HepG2 (cell line): Measurements from ENCODE around the gene GDF2.

Experiments
- CBX2 ChIP-seq, 2 experiments: fragments of 200-600 bp in 1 of 2; sonication (generic); formaldehyde crosslinking in 1 of 2; IDR thresholded peaks; 2 replicates each; pipeline versions ENCODE4 v1.7.0 to v1.8.1; 2018 to 2022; ENCODE audit warnings: low read depth in 2 of 2, low read length in 1 of 2, mild to moderate bottlenecking in 1 of 2, missing genetic modification reagents in 1 of 2
- DNMT3B ChIP-seq: conservative IDR thresholded peaks from 2 replicates; pipeline ENCODE4 v1.6.1; 2016; ENCODE audit warnings: missing biosample characterization, control low read depth
- ETV6 ChIP-seq: sonication (generic); formaldehyde crosslinking; conservative IDR thresholded peaks from 2 replicates; pipeline ENCODE4 v1.4.0; 2020; ENCODE audit warnings: missing genetic modification reagents
- NAIF1 ChIP-seq: sonication (generic); formaldehyde crosslinking; IDR thresholded peaks from 2 replicates; pipeline ENCODE4 v1.5.0; 2020; ENCODE audit warnings: mild to moderate bottlenecking, missing genetic modification reagents, borderline replicate concordance
- NFE2L2 ChIP-seq: fragments of 150-350 bp; IDR thresholded peaks from 2 replicates; pipeline ENCODE4 v1.6.1; 2014; ENCODE audit warnings: low read length
- PHF21A ChIP-seq: sonication (generic); formaldehyde crosslinking; IDR thresholded peaks from 2 replicates; pipeline ENCODE4 v1.5.0; 2020; ENCODE audit warnings: mild to moderate bottlenecking, missing genetic modification reagents
- POGZ ChIP-seq: sonication (generic); formaldehyde crosslinking; IDR thresholded peaks from 2 replicates; pipeline ENCODE4 v1.4.0; 2020; ENCODE audit warnings: mild to moderate bottlenecking, missing genetic modification reagents
- POLR2A ChIP-seq, 2 experiments: IDR thresholded peaks; 2 replicates each; pipeline ENCODE4 v1.6.1; 2011; ENCODE audit warnings: low read depth in 2 of 2, low read length in 2 of 2, mild to moderate bottlenecking in 1 of 2, moderate library complexity in 1 of 2; ENCODE audit not compliant: insufficient read depth in 1 of 2
- ZNF414 ChIP-seq: sonication (generic); formaldehyde crosslinking; IDR thresholded peaks from 2 replicates; pipeline ENCODE4 v1.5.0; 2020; ENCODE audit warnings: missing genetic modification reagents
- ZNF530 ChIP-seq: sonication (generic); formaldehyde crosslinking; IDR thresholded peaks from 2 replicates; pipeline ENCODE4 v1.5.0; 2020; ENCODE audit warnings: low read depth, mild to moderate bottlenecking, missing genetic modification reagents
- TF ChIP-seq, protein P1 (sequence below): sonication (generic); formaldehyde crosslinking; IDR thresholded peaks from 2 replicates; pipeline ENCODE4 v1.5.0; 2020; ENCODE audit warnings: mild to moderate bottlenecking, missing genetic modification reagents, moderate library complexity
- TF ChIP-seq, protein P2 (sequence below): sonication (generic); formaldehyde crosslinking; IDR thresholded peaks from 2 replicates; pipeline ENCODE4 v1.4.0; 2020; ENCODE audit warnings: mild to moderate bottlenecking, missing genetic modification reagents

DNA sequence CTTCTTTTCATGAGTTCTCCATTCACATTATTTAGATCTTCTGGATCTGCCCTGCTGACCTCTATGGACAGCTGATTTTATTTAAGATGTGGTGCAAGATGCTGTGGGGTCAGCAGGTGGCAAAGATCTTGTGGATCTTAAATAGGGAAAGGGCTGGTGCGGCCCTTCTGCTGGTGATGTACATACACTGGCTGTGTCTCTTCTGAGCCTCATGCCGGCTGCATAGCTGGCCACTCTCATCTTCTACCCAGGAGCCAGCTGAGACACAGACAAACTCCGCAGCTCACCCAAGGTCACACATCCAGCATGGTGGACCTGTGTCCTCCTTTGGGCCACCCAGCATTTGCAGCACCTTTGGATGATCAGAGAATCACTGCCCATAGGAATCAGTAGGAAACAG, 35.7 kb downstream of the GDF2 start:
- TF ChIP-seq ETV6 (CRISPR knock-in tag) (no peak), NAIF1 (no peak), POLR2A (IDR thresholded peaks at IDR 0.05; ENCODE audit: insufficient read depth in 1 of 2, low read depth in 2 of 2, low read length in 2 of 2) (no peak), POGZ (CRISPR knock-in tag) (no peak), ZNF530 (CRISPR knock-in tag) (no peak), ZNF414 (no peak), CBX2 (IDR thresholded peaks at IDR 0.05; ENCODE audit: low read depth, low read length) (no peak), CBX2 (CRISPR knock-in tag; IDR thresholded peaks at IDR 0.05; ENCODE audit: low read depth) (no peak), PHF21A (no peak), NFE2L2 (no peak), DNMT3B (CRISPR knock-in tag) (no peak)
- TF ChIP-seq, protein P1, sequence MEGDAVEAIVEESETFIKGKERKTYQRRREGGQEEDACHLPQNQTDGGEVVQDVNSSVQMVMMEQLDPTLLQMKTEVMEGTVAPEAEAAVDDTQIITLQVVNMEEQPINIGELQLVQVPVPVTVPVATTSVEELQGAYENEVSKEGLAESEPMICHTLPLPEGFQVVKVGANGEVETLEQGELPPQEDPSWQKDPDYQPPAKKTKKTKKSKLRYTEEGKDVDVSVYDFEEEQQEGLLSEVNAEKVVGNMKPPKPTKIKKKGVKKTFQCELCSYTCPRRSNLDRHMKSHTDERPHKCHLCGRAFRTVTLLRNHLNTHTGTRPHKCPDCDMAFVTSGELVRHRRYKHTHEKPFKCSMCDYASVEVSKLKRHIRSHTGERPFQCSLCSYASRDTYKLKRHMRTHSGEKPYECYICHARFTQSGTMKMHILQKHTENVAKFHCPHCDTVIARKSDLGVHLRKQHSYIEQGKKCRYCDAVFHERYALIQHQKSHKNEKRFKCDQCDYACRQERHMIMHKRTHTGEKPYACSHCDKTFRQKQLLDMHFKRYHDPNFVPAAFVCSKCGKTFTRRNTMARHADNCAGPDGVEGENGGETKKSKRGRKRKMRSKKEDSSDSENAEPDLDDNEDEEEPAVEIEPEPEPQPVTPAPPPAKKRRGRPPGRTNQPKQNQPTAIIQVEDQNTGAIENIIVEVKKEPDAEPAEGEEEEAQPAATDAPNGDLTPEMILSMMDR (CRISPR knock-in tag): no peak
- TF ChIP-seq, protein P2, sequence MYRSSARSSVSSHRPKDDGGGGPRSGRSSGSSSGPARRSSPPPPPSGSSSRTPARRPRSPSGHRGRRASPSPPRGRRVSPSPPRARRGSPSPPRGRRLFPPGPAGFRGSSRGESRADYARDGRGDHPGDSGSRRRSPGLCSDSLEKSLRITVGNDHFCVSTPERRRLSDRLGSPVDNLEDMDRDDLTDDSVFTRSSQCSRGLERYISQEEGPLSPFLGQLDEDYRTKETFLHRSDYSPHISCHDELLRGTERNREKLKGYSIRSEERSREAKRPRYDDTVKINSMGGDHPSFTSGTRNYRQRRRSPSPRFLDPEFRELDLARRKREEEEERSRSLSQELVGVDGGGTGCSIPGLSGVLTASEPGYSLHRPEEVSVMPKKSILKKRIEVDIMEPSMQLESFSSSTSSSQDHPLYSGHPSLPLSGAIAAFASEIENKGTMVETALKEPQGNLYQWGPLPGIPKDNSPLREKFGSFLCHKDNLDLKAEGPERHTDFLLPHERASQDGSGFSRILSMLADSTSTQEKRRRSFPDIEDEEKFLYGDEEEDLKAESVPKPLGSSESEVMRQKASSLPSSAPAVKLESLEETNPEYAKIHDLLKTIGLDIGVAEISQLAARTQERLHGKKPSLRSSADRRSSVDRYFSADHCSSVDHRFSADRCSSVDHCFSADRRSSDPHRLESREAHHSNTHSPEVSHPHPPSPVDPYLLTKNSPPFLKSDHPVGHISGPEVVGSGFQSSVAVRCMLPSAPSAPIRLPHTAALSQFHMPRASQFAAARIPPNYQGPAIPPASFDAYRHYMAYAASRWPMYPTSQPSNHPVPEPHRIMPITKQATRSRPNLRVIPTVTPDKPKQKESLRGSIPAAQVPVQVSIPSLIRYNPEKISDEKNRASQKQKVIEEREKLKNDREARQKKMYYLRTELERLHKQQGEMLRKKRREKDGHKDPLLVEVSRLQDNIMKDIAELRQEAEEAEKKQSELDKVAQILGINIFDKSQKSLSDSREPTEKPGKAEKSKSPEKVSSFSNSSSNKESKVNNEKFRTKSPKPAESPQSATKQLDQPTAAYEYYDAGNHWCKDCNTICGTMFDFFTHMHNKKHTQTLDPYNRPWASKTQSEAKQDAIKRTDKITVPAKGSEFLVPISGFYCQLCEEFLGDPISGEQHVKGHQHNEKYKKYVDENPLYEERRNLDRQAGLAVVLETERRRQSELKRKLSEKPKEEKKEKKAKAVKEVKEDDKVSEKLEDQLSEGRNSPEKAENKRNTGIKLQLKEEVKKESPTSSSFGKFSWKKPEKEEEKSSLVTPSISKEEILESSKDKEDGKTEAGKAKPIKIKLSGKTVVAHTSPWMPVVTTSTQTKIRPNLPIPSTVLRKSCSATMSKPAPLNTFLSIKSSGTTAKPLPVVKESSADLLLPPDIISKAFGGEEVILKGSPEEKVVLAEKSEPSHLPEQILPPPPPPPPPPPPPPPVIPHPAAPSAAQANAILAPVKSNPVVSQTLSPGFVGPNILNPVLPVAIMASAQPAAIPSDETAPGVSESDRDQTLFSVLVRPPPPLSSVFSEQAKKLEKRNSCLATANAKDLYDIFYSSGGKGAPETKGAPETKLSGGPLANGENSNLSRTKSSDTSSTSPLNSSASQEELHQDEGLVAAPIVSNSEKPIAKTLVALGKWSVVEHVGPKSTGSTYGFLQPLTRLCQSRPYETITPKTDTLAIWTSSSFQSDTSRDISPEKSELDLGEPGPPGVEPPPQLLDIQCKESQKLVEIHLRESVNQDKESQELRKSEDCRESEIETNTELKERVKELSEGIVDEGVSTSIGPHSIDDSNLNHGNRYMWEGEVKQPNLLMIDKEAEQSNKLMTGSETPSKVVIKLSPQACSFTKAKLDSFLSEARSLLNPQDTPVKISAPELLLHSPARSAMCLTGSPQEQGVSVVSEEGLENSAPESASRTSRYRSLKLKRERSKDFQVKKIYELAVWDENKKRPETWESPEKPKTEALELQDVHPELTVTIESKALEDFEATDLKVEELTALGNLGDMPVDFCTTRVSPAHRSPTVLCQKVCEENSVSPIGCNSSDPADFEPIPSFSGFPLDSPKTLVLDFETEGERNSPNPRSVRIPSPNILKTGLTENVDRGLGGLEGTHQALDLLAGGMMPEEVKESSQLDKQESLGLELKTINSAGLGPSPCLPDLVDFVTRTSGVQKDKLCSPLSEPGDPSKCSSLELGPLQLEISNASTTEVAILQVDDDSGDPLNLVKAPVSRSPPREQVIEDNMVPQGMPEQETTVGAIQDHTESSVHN (CRISPR knock-in tag): no peak
